Activated T-helper 1 cell treated with anti-CD3 and anti-CD28 coated beads, Interleukin-12 subunit alpha, Interleukin-12 subunit beta, Interleukin-2, Interleukin-4 antibody, amounts not matched to agents 30 ng/mL and 10 ng/mL and 1 ng/mL, durations not matched to agents 14 hours and 24 hours and 36 hours (primary cell): Measurements from ENCODE around the gene CLCF1. TPM values are rescaled to one million over a fixed set of nuclear protein-coding genes. Genes with fewer than 3 reads are reported as not detected.

ENCODE experiments used
- DNase-seq: peaks from one replicate; pipeline ENCODE4 v3.0.0; 2021; ENCODE audit warnings: low spot score
- H3K27ac Mint-ChIP-seq: one replicate; pipeline ENCODE4 v1.8.0; 2021; ENCODE audit warnings: mild to moderate bottlenecking, mixed read lengths
- H3K27me3 Mint-ChIP-seq: one replicate; pipeline ENCODE4 v1.8.0; 2022; ENCODE audit warnings: mild to moderate bottlenecking, moderate library complexity, mixed read lengths; ENCODE audit not compliant: insufficient read depth
- H3K36me3 Mint-ChIP-seq: one replicate; pipeline ENCODE4 v1.8.0; 2021; ENCODE audit warnings: low read depth, mixed read lengths
- H3K4me1 Mint-ChIP-seq: one replicate; pipeline ENCODE4 v1.8.0; 2021; ENCODE audit warnings: low read depth, mixed read lengths
- H3K4me3 Mint-ChIP-seq: one replicate; pipeline ENCODE4 v1.8.0; 2021; ENCODE audit warnings: mild to moderate bottlenecking, moderate library complexity, mixed read lengths
- H3K9me3 Mint-ChIP-seq: one replicate; pipeline ENCODE4 v1.8.0; 2021; ENCODE audit warnings: mixed read lengths
- intact Hi-C: fragments of 100-400 bp; cut with micrococcal nuclease; formaldehyde crosslinking; loops from one replicate; pipeline ENCODE4 v1.15.1; 2024
- total RNA-seq: library from RNA; stranded (reverse); gene quantifications from 2 replicates; pipeline ENCODE4 v1.2.3, GENCODE V29; 2022

The CLCF1 gene
- total RNA-seq, 1 donor from 2014 or later: 0.73 TPM

- no peak for DNase-seq
- Mint-ChIP-seq H3K27ac (no peak overlapping the region), H3K27me3 (peaks cover 30% of the 10 kb centered on the region), H3K36me3 (peaks cover 2% of the 10 kb centered on the region), H3K4me1 (peaks cover 15% of the 10 kb centered on the region), H3K4me3 (no peak overlapping the region), H3K9me3 (no peaks in the 10 kb centered on the region)
- intact Hi-C loops: no loop called here
Measured at GRCh38 chr11:67384851-67385366, 11.5 kb upstream of the CLCF1 start.

DNA sequence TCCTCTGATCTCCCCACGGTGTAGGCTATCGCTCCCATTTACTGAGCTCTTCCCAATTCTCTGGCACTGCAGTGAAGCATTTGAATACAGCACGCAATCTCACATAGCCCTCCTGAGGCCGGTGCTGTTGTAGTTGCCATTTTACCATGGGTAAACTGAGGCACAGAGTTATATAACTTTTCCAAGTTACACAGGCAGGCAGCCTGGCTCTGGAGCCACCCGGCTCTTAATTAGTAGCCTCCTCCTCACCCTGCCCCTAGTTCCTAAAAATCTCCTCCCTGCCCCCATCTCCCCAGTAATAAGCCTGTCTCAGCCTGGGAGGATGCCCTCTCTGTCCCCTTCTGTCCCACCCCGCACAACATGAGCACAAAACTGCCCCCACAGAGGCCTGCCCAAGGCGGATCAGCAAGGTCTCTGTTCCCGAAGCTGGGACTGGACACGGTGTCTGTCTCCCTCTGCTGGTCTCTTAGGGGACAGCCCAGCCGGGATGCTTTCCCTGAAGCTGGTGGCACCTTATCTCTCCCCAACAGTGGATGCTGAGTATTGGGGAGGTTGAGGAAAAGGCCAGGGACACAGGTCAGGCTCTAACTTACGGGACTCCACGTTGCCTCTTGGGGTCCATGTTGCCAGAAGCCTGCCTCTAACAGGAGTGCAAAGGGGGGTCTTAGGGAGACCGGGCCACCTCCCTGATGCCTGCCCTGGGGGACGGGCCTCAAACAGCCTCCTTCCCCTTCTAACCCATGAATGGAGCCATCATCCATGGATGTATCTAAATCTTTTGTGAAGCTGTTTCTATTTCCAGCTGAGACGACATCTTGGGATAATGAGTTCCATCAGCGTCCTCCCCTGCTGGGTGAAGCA lies 9.1 kb upstream of the CLCF1 start:
- Mint-ChIP-seq H3K4me1 (peaks cover 5% of the 10 kb centered on the region), H3K27me3 (peaks cover 38% of the 10 kb centered on the region), H3K27ac (no peak overlapping the region), H3K9me3 (no peaks in the 10 kb centered on the region), H3K4me3 (no peak overlapping the region), H3K36me3 (peaks cover 1% of the 10 kb centered on the region)
- peak; percentile 74 for DNase-seq
- intact Hi-C loops: loop anchor here (1.0 kb wide), 6 partner anchors 9 to 301 kb away; partner anchors contain the start of genes CLCF1 and RAD9A

GRCh38 chr11:67381244-67381972 lies 8.0 kb upstream of the CLCF1 start:
- intact Hi-C loops: no loop called here
- DNase-seq: no peak
- Mint-ChIP-seq H3K4me1 (peaks cover 5% of the 10 kb centered on the region), H3K9me3 (no peaks in the 10 kb centered on the region), H3K36me3 (no peaks in the 10 kb centered on the region), H3K27me3 (peaks cover 40% of the 10 kb centered on the region), H3K27ac (no peak overlapping the region), H3K4me3 (no peak overlapping the region)

- Mint-ChIP-seq H3K4me1 (peaks cover 9% of the 10 kb centered on the region), H3K9me3 (no peaks in the 10 kb centered on the region), H3K27ac (no peak overlapping the region), H3K27me3 (peaks cover 44% of the 10 kb centered on the region), H3K4me3 (no peak overlapping the region), H3K36me3 (no peaks in the 10 kb centered on the region)
- no peak for DNase-seq
- intact Hi-C loops: no loop called here
Measured at GRCh38 chr11:67379061-67380058, 6.0 kb upstream of the CLCF1 start.

DNA sequence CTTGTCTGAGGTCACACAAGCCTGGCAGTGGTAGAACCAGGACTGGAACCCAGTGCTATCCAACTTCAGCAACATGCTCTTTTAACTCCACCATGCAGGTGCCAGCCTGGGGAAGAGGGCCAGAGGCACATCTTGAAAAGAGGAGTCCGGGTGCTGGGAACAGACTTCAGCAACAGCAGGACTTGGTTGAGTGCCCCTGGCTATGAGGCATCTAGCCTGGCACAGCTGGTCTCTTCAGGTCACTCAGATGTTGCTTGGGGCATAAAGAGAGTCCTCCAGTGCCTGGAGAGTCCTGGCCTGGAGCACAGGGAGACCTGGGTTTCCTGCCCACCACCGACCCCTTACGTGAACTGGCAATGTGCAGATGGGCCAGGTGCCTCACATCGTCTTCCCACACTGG lies 5.1 kb upstream of the CLCF1 start:
- no peaks in the 10 kb centered on the region for H3K9me3 Mint-ChIP-seq
- peaks cover 46% of the 10 kb centered on the region for H3K27me3 Mint-ChIP-seq
- H3K4me3 Mint-ChIP-seq: no peak overlapping the region
- H3K36me3 Mint-ChIP-seq: no peaks in the 10 kb centered on the region
- intact Hi-C loops: no loop called here
- no peak for DNase-seq
- H3K4me1 Mint-ChIP-seq: peaks cover 16% of the 10 kb centered on the region
- no peak overlapping the region for H3K27ac Mint-ChIP-seq

DNA sequence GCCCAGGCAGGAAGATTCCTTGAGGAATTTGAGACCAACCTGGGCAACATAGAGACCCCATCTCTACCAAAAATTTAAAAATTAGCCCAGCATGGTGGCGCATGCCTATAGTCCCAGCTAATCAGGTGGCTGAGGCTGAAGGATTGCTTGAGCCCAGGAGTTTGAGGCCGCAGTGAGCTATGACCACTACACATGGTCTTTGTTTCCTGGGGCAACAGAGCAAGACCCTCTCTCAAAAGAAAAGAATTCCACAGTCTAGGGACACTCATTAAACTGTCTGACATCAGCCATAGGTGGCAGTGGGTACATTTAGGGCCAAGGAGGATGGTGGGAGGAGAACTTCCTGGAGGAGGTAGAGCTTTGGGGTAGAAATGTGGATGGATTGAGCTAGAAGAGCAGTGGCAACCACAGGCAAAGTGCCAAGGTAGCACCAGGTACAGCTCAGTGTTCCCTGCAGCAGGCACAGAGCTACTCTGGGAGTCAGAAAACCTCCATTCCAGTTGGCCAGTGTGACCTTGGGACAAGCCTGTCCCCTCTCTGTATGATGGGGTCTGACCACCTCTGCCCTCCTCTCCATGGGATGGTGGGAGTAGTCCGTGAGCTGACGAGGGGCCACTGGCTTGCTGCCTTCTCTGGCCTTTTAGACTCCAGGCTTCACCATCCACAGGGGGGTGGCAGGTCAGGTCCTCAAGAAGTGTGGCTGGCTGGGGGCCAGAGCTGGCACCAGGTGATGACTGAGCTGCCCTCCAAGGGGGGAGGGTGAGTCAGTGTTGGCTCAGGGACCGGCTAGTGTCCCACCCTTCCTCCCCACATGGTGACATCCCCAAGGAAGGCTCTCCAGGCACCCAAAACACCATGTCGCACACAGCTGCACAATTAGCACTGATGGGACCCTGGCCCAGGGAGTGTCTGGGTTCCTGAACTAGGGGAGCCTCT lies 3.7 kb upstream of the CLCF1 start:
- Mint-ChIP-seq H3K4me3 (no peak overlapping the region), H3K27ac (no peak overlapping the region), H3K4me1 (peaks cover 11% of the 10 kb centered on the region), H3K9me3 (no peaks in the 10 kb centered on the region), H3K36me3 (no peaks in the 10 kb centered on the region), H3K27me3 (peaks cover 46% of the 10 kb centered on the region)
- intact Hi-C loops: no loop called here
- DNase-seq: no peak

DNA sequence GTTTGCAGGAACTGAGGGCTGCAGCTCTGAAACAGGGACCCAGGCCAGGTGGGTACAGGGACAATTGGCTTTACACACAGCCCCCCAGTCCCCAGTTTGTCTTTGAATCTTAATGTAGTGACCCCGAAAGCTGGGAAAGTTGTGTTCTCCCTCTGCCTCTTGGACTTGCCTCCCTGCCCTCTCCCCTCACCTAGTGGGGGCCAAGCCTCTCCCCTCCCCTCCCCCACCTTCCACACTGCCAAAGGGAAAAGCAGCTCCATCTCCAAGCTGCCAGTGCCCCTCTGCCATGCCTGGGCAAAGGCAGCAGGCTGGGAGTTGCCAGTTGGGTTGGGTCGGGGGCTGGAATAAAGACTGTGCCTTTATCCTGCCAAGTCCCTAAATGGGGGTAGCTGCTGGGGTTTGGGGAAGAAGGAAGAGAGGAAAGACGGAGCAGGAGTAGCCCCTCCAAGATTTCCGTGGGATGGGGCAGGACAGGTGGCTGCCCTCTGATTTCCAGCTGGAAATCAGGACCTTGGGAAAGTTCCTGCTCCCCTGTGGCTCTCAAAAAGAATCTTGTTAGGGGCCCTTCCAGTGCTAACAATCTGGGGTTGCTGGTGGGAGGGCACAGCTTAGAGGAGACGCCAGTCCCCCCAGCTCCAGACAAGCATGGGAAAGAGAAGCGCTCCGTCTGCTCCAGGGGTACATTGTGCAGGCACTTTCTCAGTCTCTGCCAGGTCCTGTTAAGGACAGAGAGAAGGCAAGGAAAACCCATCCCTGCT lies 2.8 kb upstream of the CLCF1 start:
- Mint-ChIP-seq H3K4me3 (no peak overlapping the region), H3K4me1 (peaks cover 18% of the 10 kb centered on the region), H3K36me3 (no peaks in the 10 kb centered on the region), H3K27ac (no peak overlapping the region), H3K27me3 (peaks cover 52% of the 10 kb centered on the region), H3K9me3 (no peaks in the 10 kb centered on the region)
- DNase-seq: no peak
- intact Hi-C loops: no loop called here

- Mint-ChIP-seq H3K4me1 (peaks cover 20% of the 10 kb centered on the region), H3K4me3 (no peak overlapping the region), H3K27ac (no peak overlapping the region), H3K36me3 (no peaks in the 10 kb centered on the region), H3K27me3 (peaks cover 52% of the 10 kb centered on the region), H3K9me3 (no peaks in the 10 kb centered on the region)
- intact Hi-C loops: no loop called here
- DNase-seq: no peak
Measured at GRCh38 chr11:67375320-67376055, 2.1 kb upstream of the CLCF1 start.

- intact Hi-C loops: no loop called here
- peaks cover 20% of the 10 kb centered on the region for H3K4me1 Mint-ChIP-seq
- DNase-seq: no peak
- peaks cover 54% of the 10 kb centered on the region for H3K27me3 Mint-ChIP-seq
- no peaks in the 10 kb centered on the region for H3K9me3 Mint-ChIP-seq
- H3K27ac Mint-ChIP-seq: no peak overlapping the region
- H3K4me3 Mint-ChIP-seq: peak overlapping the region; percentile 87
- H3K36me3 Mint-ChIP-seq: no peaks in the 10 kb centered on the region
Measured at GRCh38 chr11:67374571-67375281, 1.3 kb upstream of the CLCF1 start.
